GM21723 (cell line): ENCODE results near the gene XYLT1.
A peak's percentile ranks its signal among the peaks of the same experiment; 100 is the strongest.
"Not testable (repeated sequence)": the region's sequence is repeated elsewhere in the genome, so short reads cannot be mapped to it uniquely, and the experiment has no call there.

Source experiments
- ATAC-seq: cut with Tn5 transposase; IDR thresholded peaks from one replicate; pipeline ENCODE4 v1.9.1; 2021; ENCODE audit warnings: mild to moderate bottlenecking, moderate library complexity; ENCODE audit not compliant: unreplicated experiment

XYLT1 gene

DNA sequence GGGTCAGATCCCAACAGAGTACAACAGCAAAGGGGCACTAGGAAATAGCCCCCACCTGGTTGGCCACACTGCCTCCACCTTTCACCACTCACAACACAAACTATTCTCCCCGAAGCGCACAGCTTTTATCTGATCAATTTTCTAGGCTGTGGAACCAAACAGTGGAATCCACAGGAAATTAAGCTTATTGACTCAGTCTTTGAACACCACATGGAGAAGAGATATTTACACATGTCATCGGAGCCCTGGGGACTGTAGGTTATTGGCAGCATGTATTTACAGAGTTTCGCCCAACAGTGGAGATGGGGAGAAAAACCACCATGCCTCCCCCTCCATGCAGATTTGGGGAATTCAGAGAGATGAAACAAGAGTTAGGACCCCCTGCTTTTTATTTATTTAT is 154.8 kb downstream of the XYLT1 start:
- no peak for ATAC-seq

DNA sequence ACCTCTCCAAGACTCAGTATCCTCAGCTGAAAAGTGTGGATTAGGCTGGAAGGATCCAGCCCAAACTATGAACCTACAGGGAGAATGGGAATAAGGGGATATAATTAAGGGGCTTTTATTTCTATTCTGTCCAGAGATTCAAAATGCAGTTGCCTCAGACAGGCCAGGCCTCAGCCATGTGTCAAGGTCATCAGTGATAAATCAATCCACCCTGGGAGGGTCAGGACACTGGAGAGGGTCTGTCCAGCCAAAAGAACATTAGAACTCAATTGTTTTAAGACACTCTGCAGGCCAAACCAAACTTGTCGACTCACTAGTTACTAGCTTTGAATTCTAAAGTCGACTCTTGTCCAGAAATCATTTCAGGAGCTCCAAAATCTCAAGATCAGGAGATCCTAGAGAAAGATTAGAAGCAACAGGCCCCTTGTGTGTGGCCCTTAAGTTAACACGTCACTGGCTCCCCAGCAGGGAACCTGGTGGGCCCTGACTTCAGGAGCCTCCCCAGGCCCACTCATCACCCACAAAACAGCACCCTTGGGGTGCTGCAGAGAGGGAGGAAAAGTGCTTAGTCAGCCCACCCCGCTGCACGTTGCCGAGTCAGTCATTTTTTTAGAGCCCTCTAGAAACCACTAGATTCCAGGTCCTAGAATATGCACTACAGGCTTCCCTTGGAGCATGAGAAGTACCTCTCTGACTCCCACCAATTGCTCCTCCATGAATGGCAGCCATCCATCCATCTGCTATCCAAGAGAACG is 156.8 kb downstream of the XYLT1 start:
- no peak for ATAC-seq

DNA sequence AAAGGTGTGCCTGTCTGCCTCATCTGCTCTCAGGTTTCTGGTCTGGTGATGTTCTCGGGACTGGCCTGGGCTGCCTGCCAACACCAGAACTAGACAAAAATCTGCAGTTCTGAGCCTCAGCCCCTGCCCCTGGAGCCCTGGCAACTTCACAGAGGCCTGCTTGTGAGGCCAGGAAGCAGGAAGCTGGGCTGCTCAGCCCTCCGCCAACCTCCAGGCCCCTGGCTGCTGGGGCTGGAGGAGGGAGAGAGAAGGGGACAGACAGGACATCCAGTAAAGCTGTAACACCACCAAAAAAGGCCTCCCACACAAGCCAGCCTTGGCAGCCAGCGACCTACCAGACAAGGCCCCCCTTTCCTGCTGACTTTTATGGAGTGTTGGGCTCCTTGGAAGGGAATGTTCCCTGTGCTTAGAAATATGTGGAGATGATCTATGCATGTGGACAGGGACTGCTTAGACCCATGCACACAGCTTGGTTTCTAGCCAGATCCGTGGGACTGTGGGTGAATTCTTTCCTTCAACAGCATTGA is 157.6 kb downstream of the XYLT1 start:
- ATAC-seq, result no peak

DNA sequence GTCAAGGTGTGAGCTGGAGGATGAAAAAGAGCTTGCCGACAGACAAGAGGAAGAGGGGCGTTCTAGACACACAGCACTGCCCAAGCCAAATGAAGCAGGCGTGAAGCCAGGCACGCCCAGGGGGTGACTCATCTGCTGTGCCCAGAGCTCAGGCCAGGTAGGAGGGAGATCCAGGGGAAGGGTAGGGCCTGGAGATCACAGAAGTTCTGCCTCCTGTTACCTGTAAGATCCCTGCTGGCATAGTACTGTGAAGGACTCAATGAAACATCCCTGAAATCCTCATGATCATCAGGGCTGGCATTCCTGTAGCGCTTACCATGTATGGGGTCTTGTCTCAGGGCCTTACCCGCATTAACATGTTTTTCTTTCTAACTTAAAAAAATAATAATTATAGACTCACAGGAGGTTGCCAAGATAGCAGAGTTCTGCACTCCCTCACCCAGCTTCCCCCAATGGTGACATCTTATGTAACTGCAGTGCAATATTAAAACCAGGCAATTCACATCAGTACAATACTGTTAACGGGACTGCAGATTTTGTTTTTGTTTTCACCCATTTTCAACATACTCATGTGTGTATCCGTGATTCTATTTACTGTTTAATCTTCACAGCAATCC is 158.6 kb downstream of the XYLT1 start:
- no peak for ATAC-seq

DNA sequence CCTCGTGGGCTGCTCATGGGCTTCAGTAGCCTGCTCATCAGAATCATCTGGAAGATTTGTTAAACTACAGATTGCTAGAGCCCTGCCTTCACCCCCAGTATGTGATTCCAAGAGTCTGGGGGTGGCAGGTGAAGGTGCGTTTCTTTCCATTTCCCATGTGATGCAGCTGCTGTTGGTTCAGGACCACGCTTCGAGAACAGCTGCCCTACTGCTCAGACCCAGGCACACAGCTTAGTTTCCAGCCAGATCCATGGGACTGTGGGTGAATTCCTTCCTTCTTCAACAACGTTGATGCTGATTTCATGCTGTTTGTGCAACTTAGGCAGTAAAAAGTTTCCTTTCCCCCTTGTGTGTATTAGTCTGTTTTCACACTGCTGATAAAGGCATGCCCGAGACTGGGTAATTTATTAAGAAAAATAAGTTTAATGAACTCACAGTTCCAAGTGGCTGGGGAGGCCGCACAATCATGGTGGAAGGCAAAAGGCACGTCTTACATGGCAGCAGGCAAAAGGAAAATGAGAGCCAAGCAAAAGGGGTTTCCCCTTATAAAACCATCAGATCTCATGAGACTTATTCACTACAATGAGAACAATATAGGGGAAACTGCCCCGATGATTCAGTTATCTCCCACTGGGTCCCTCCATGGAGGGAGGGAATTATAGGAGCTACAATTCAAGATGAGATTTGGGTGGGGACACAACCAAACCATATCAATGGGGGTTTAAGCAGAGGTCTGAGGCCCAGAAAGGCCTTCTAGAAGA is 159.2 kb downstream of the XYLT1 start:
- no peak for ATAC-seq

DNA sequence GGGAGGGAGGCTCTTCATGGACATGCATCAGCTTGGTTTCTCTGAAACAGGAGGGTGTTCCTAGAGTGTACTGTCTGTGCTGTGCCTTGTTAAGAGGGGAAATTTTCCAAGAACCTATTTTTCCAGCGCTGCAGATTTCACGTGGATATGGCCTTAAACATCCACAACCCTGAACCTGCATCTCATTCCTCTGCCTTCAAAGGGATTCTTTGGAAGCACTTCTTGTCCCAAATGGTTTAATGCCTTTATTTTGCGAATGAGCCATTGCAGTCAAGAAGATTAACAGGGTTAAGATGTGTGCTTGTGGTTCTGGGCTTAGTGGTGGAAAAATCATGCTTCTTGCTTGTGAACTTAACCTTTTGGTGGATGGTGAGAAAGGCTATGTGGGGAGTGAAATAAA is 161.2 kb downstream of the XYLT1 start:
- ATAC-seq, result no peak

DNA sequence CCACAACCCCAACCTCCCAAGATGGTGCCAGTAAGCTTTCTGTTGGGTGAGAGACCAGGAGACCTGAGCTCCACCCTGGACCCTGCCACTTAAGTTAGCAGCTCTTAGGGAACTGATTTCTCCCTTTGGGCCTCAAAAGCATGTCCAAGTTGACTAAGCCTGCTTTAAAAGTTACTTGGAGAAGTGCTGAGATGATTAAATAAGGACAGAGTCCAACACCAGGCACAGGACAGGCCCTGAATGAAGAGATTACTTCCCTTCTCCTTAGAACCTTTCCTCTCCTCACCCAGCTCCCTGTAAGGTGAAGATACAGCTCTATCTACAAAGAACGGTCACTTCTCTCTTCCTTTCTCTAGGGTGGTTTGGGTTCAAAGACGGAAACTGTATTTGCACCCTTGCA is 162.6 kb downstream of the XYLT1 start:
- no peak for ATAC-seq

DNA sequence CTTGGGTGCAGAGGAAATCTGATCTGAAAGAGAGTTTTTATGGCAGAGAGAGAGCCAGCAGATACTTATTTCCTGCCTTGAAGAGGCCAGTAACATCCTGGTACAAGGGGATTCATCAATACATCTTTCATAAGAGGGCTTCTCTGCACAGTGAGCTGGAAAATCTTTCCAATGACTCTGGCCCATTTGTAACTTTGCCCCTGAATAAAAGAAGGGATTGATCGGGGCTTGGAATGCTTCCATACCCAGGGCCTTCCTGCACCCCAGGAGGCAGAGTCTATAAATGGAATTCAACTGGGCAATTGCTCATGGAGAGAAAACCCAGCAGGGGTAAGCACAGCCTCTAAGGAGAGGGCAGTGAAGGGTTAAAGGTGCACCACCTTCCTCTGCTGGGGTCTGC is 163.3 kb downstream of the XYLT1 start:
- ATAC-seq, result no peak

DNA sequence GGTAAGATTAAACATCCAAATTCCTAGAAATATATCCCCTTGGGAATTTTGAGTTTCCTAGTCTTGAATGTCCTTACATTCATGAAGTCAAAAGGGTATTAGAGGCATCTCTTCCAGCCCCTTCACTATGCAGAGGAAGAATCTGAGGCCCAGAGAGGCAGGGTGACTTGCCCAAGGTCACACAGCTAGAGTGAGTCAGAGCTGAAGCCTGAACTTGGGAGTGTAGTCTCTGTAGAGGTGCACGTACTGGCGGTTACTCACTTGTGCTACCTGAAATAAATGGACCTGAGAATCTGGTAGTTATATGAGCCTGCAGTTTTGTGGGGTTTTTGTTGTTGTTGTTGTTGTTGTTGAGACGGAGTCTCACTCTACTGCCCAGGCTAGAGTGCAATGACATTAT is 164.0 kb downstream of the XYLT1 start:
- no peak for ATAC-seq

DNA sequence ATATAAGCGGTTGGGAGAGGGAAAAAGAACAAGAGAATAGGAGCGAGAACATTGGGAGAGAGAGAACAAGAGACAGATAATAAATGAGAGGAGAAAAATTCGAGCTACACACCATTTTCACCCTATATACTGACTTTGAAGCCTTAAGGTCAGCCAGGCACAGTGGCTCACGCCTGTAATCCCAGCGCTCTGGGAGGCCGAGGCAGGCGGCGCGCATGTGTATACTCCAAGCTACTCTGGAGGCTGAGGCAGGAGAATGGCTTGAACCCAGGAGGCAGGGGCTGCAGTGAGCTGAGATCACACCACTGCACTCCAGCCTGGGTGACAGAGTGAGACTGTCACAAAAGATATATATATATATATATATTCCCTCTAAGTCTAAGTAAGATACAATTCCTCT is 164.5 kb downstream of the XYLT1 start:
- ATAC-seq, result not testable (repeated sequence)

DNA sequence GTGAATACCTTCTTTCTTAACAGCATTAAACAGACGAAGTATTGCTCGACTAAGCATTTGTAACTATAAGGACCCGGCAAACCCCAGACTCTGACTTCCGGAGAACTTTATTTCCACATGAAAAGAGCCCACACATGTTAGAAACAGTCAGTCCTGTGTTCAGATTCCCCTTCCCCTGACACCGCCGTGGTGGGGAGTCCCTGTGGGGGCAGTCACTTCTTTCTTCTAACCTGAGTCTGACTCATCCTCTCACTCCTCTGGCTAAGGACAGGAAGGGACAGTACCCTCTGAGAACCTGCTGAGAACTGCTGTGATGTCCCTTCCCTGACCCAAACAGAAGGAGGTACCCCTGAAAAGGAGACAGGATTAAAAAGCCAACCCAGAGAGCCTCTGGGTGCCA is 165.1 kb downstream of the XYLT1 start:
- no peak for ATAC-seq

DNA sequence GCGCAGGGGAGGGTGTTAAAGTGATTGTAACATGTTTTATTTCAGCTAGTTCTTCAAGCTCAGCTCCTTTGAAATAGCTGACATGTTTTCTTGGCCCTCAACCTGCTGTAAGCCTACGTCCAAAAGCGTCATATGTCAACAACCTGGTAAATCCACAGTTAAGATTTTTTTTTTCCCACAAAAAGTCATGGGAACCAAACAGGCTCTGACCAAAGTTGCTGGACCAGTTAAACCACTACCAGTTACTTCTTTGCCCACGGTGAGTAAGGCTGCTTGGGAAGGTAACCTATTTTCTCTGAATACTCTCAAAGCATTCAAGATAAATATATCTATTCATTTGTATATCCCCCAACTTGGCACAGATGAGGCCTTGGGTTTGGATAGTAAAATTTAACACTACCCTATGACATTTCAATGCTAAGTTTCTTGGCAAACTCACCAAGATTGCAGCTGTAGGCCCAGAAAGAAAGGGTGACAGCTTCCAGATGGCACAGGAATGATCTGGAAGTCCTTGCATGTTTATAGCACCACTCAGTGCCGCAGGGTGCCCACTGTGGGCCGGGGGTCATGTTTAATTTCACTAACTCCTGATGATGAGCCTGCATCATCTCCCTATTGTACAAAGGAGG is 166.2 kb downstream of the XYLT1 start:
- ATAC-seq, result no peak

DNA sequence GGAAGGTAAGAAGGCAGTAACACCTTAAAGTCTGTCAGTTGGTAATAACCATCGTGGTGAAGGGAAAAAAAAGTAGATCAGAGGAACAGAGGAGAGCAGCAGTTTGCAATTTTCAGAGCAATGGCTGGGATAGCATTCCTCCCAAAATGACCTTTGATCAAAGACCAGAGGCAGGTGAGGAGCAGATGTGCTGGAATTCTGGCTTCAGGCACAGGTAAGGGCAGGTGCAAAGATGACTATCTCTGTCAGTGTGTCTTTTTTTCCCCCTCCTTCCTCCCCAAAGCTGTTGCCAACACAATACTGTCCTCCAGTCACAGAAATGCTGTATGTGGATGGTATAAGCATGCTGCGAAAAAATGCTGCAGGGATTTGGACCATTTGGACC is 166.7 kb downstream of the XYLT1 start:
- no peak for ATAC-seq

DNA sequence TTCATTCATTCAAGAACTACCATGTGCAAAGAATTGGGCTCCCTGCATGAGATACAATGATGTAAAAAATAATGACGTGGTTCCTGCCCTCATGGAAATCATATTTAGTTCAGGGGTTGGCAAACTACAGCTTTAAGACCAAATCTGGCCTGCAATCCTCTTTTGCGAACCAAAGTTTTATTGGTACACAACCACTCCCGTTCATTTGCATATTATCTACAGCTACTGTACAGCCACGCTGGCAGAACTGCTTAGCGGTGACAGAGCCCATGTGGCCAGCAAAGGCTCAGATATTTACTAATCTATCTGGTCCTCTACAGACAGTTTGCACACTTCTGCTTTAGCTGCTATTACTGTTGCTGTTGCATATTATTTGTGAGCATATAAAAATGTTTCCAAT is 167.7 kb downstream of the XYLT1 start:
- ATAC-seq, result no peak

DNA sequence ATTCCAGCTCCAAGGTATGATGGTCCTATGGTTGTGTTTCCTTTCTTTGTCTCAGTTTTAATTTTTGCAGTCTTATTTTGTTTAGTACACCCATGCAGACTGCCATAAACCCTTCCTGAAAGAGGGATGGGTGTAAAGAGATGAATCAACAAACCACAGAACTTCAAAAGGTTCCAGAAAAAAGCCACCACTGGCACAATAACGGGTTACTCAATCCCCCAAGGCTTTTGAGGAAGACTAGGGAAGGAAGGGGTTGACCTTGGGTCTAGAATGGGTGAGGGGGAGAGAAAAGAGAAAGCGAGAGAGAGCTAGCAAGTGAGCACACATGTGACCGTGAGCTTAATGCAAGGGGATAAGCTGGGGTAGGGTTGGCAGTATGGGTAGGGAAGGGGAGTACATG is 168.1 kb downstream of the XYLT1 start:
- no peak for ATAC-seq

DNA sequence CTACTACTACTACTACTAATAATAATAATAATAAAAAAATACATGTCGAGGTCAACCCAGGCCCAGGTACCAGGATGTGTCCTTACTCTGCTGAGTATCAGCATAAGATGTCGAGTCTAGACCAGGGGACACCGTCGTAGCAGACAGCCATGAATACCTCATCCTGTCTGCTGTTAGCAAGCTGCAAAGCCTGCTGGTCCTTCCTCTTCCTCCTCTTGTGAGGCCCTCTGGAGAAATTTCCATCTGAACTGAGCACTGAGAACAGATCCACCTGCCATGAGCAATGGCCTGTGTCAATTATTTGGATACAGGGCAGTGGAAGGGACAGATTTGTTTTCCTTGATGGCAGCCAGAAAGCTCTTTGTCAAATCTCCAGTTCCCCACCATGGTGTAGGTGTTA is 168.5 kb downstream of the XYLT1 start:
- ATAC-seq, result peak; percentile 8

DNA sequence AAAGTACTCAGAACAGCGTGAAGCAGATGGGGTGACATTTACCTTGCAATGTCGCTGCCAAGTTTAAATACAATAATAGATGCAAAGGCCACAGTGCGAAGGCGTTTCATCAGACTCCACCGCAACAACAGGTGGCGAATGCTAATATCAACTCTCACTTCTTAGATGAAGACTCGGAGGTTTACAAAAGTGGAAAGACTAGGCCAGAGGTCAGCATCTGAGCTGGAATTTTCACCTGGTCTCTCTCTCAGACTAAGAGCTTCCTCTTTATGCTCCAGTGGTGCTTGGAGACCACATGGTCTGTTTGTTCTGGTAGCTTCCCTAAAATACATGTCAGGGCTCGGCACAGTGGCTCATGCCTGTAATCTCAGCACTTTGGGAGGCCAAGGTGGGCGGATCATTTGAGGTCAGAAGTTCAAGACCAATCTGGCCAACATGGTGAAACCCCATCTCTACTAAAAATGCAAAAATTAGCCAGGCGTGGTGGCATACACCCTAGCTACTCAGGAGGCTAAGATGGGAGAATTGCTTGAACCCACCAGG is 169.1 kb downstream of the XYLT1 start:
- peak; percentile 86 for ATAC-seq

DNA sequence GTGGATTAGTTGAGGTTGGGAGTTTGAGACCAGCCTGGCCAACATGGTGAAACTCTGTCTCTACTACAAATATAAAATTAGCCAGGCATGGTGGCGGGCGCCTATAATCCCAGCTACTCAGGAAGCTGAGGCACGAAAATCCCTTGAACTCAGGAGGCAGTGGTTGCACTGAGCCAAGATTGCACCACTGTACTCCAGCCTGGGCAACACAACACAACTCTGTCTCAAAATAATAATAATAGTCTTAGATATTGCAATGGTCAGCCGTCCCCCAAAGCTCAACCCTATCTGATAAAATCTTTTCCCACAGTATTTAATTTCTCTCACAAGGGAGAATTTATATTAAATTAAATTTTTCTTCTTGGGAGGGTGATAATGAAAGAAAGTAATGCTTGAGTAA is 169.6 kb downstream of the XYLT1 start:
- no peak for ATAC-seq

DNA sequence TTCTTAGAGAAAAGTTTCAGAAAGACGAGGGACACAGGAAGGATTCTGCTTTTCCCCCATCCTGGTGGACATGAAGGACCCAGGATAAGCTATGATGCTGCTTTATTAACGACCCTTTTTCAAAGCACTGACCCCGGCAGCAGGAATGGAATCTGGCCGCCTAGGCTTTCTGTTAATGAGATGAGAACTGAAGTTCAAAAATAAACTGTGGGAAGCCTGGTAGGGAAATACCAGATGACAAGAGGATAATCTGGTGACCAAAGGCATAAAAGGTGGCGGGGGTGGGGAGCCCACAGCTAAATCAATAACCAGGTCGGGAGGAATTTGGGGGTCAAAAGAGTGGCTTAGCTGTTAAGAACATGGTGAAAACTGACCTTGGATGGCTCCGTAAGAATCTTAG is 171.0 kb downstream of the XYLT1 start:
- no peak for ATAC-seq

DNA sequence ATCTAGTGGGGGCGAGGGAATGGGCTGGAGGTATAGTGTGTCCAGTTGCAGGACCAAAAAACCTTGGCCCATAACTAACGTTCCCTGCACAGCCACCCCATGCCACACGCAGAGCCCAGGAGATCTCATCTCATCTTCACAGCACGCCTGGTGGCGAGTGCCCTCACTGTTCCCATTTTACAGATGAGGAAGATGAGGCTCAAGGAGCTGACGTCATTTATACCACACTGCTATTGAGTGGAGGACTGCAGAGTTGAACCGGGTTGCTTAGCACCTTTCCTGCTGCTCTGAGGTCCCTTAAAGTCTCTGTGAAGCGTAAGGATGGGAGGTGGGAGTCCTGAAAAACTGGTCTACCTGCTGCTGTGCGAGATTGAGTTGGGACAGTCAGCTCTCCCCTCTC is 172.5 kb downstream of the XYLT1 start:
- ATAC-seq, result no peak

DNA sequence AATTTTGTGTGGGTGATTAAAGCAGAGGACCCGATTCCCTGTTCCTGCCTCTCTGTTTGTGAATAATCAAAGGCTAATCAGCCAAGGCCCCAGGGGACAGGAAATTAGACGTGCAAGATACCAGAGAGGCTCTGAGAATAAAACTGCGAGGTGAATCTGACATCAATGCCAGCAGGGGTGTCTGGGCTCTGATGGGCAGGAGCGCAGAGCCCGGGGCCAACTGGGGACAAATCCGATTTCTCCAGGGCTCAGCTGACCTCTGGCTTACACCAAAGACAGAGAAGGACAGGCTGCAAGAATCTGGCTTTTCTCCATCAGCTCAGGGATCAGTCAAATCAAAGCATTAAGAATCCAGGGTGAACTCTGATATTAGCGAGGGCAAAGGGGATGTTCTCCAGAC is 174.3 kb downstream of the XYLT1 start:
- ATAC-seq, result no peak
